Ishikawa (cell line): ENCODE results near the gene ADGRL2.

Source experiments
- EP300 ChIP-seq: IDR thresholded peaks from 2 replicates; pipeline ENCODE4 v1.6.1; 2012; ENCODE audit warnings: borderline replicate concordance
- TCF12 ChIP-seq: IDR thresholded peaks from 2 replicates; pipeline ENCODE4 v1.6.1; 2012; ENCODE audit warnings: low read depth
- YY1 ChIP-seq: IDR thresholded peaks from 2 replicates; pipeline ENCODE4 v1.6.1; 2012; ENCODE audit warnings: low read depth

DNA sequence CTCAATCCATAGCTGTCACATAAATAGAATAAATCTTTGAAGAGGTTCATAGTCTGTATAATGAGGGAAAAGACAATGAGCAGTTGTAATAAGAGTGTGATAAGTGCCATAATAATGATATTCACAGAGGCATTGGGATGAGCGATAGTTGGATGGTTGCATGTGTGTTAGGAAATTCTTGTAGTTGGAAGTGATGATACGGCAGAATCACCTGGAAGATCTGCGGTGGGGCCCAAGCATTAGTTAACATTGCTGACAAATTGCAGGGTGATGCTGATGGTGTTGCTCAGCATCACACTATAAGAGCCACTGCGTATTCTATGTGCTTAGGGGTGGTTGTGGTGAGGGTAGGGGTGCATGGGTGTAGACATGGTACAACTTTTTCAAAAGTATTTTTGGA, 41.1 kb downstream of the ADGRL2 start:
- TF ChIP-seq YY1 (no peak), EP300 (no peak), TCF12 (no peak)
